ENCODE measurements around the gene PAPPA2.

- TF ChIP-seq, protein P1, sequence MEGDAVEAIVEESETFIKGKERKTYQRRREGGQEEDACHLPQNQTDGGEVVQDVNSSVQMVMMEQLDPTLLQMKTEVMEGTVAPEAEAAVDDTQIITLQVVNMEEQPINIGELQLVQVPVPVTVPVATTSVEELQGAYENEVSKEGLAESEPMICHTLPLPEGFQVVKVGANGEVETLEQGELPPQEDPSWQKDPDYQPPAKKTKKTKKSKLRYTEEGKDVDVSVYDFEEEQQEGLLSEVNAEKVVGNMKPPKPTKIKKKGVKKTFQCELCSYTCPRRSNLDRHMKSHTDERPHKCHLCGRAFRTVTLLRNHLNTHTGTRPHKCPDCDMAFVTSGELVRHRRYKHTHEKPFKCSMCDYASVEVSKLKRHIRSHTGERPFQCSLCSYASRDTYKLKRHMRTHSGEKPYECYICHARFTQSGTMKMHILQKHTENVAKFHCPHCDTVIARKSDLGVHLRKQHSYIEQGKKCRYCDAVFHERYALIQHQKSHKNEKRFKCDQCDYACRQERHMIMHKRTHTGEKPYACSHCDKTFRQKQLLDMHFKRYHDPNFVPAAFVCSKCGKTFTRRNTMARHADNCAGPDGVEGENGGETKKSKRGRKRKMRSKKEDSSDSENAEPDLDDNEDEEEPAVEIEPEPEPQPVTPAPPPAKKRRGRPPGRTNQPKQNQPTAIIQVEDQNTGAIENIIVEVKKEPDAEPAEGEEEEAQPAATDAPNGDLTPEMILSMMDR (IDR thresholded peaks at IDR 0.05): no peak
- no peak for TF ChIP-seq POLR2A (IDR thresholded peaks at IDR 0.05)
These were observed 77.5 kb downstream of the PAPPA2 start for GRCh38 chr1:176540428-176540827.
